Body of pancreas (tissue), 4 donors: ENCODE measurements around the gene TCEA2.

ENCODE experiments used
- POLR2A ChIP-seq, 3 donors: fragments of 450-650 bp; IDR thresholded peaks; one replicate each; pipeline ENCODE4 v1.6.1; 2016; ENCODE audit warnings: antibody characterized with exemption in 3 of 3, mild to moderate bottlenecking in 2 of 3
- TF ChIP-seq, protein P1 (sequence below), 7 experiments: fragments of 450-650 bp in 4 of 7; fragments of 200-600 bp in 3 of 7; sonication (generic) in 3 of 7; IDR thresholded peaks; one replicate each; pipeline ENCODE4 v1.5.1; 2016 to 2019; ENCODE audit warnings: antibody characterized with exemption in 7 of 7

- TF ChIP-seq, protein P1, sequence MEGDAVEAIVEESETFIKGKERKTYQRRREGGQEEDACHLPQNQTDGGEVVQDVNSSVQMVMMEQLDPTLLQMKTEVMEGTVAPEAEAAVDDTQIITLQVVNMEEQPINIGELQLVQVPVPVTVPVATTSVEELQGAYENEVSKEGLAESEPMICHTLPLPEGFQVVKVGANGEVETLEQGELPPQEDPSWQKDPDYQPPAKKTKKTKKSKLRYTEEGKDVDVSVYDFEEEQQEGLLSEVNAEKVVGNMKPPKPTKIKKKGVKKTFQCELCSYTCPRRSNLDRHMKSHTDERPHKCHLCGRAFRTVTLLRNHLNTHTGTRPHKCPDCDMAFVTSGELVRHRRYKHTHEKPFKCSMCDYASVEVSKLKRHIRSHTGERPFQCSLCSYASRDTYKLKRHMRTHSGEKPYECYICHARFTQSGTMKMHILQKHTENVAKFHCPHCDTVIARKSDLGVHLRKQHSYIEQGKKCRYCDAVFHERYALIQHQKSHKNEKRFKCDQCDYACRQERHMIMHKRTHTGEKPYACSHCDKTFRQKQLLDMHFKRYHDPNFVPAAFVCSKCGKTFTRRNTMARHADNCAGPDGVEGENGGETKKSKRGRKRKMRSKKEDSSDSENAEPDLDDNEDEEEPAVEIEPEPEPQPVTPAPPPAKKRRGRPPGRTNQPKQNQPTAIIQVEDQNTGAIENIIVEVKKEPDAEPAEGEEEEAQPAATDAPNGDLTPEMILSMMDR (IDR thresholded peaks at IDR 0.05): no peak
- no peak for TF ChIP-seq POLR2A (IDR thresholded peaks at IDR 0.05)
Observed at GRCh38 chr20:64098471-64099013, 35.5 kb downstream of the TCEA2 start.
